NK-92 (cell line): ENCODE data around the gene TTC6.
"Not testable (repeated sequence)": the region's sequence is repeated elsewhere in the genome, so short reads cannot be mapped to it uniquely, and the experiment has no call there.

Source experiments
- DNase-seq: peaks from one replicate; lab custom pipeline; 2025; ENCODE audit not compliant: unreplicated experiment; lab: John Stamatoyannopoulos, UW

TTC6 gene, protein sequence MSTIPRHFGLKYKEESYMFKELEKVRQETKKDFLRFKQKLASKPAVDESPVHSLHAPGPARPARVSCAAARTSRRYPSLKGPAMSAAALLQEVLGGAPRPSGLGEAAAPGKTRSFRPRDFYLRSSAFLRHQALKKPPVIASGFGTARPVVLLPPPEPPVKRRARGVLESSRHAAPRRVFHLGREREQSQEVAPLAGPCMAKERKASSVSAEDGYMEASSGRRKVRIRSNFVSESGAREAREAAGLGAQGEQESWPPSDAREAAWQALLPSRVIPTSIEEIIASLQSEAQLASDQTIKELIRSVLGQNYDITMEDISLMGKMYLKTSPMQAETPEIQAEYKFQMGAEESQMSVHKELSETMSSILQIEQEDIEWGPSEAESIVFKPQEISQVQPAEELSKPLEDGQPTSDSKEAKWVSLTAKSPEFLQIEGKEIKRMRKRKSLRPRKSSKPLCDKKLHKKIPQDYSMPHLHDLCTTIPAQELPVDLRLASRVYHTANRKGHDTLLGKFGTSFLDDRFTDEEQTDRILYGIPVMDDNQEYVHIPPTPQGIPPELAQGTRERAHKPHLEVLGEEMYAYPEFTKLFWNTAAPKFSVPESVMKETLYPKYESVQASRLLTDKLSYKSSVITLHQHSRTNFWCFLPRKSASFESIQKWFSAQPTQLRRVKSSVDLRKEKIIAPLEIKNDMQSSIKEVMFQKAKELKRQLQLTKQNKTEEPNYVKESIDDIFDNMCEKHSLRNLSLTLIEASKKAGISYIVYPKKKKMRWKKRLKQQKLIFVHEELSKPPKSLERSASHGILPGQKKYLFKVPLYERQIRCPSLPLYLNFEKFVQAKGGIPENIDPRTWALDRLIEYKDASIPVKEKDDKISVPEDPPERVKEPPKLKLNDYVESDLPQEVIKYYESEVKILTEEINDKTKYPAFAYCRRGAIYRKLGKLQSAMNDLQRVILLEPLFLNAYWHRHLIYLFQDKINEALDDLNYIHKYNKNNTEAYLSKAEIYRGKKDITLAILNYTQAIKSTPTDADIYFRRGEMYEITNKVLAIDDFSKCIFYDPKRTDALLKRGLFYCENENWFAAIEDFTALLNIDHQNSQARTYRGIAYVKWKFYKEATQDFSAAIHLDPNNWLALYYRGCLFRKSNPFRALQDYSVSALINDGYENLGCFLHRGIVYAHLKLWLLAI (N-terminal part only)

DNA sequence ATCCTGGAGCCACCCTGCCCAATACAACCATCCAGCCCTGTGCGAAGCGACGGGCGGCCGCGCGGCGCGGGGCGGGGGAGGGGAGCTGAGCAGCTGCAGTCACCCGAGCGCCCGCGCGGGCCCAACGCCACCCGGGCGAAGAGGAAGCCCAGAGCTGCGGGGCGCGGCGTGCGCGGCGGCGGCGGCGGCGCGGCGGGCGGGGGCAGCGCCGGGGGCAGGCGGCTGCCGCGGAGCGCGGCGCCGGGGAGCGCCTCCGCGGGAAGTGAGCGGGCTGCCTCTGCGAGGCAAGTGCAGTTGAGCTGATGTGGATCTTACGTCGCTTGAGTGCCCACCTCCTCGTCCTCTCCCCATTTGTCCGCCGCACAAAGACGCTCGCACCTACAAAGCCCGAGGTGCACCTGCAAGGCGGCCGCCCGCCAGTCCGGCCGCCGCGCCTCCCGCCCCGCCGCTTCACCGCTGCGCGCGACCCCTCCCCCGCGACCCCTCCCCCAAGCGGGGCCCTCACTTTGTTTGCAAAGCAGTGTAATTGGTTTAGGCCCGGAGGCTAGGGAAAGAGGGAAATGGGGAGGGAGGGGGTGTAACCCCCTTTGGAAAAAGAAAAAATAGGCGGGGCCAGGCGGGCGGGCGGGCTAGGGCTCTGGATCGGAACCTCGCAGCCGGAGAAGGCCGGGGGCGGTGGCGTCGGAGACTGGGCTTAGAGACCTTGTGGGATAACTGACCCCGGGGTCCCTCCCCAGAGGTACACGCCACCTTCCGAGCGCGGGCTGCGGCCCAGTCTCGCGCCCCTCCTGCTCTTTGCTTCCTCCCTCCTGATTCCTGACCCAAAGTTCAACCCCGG lies at the start of gene TTC6, which contains the start of gene FOXA1:
Gene TTC6, plus strand, starts transcription at position 659 of the 838 bp plus-strand sequence. CDS start 26,436 bp downstream, outside the sequence.
Gene FOXA1, minus strand, starts transcription at position 279 of the 838 bp plus-strand sequence. Its CDS starts 277 bp downstream, at position 2.
- DNase-seq: no peak

DNA sequence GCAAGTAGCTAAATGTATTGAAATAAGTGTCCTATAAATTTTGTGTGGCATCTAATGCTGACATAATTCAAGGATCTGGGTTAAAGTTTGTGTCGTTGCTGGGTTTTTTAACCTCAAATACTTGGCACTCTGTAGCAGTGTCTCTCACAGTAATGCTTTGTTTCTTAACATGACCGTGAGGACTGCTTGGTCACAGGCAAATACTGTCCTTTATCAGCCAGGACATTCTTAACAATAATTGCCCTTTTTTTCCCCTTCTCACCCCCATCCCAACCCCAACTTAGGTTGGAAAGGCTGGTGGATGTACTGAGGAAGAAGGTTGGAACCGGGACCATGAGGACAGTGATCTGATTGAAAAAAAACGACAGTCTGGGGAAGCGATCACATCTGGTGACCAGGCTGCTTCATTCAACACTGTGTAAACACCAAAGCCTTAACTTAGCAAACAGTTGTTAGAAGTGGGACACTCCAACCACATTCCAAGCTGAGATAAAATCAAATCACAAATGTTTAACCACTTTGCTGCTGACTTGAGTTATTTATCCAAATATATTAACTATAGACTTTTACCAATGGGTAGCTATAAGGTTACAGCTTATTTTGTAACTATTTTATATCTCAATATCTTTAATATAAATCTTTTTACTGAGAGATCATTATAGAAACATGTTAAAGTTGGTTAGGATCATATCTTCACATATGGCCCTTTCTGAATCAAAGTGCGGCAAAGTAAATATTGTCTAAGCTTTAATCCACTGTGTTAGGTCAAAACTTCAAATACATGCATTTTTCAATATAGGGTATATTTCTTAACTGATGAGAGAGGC lies 48.6 kb upstream of the TTC6 start:
- DNase-seq: no peak

DNA sequence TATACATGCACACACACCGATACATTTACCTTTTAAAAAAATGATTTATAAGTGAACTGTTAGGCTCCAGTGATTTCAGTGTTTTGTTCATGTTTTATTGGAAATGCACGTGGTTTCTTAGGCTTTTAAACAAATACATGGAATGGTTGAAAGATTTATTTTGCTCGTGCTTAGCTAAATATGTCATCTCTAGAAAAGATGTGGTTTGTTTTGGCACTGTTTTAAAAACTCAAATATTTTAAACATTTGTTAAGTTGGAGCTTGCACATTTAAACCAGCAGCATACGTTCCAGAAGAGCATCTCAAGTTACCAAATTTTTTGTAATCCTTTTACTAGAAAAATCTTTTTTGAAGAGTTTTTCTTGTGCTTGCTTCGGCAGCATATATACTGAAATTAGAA lies 44.9 kb upstream of the TTC6 start:
- no peak for DNase-seq

DNA sequence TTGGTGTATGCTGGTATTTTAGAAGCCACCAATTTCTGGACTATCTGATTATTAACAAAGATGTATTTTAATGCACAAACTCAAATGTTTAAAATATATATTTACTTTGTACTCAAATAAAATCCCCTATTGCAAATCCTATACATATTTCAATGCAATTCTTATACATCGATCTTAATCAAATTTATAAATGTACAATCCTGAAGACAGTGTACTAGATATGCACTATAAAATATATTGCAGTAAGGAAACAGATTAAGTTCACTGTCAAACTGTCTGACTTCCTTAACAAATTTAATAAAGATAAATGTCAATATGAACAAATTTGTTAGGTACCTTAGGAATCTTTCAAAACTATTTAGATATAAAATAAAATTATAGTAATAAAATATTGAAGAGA lies 44.3 kb upstream of the TTC6 start:
- no peak for DNase-seq

DNA sequence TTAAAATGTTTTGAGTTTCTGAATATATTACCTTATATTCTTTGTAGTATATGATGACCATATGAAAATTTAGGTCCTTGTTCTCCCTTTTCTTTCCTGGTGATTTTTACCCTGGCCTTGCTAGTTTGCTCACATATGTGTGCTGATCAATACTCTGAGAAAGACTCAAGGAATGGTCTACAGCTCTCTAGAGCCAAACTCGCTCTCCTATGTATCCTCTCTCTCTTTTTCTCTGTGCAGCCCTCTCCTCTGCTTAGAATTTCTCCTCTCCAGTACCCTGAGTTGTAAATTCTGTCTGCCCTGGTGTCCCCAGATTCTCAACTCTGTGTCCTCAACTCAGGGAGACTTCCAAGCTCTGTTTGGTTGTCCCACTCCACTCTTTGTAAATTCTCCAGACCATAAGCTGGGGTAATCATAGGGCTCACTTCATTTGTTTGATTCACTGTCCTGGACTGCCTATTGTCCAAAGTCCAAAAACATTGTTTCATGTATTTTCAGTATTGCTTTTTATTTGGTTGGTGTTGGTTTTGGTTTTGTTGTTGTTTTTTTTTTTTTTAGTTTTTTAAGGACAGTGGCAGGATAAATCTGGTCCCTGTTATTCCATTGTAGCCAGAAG lies 41.4 kb upstream of the TTC6 start:
- no peak for DNase-seq

DNA sequence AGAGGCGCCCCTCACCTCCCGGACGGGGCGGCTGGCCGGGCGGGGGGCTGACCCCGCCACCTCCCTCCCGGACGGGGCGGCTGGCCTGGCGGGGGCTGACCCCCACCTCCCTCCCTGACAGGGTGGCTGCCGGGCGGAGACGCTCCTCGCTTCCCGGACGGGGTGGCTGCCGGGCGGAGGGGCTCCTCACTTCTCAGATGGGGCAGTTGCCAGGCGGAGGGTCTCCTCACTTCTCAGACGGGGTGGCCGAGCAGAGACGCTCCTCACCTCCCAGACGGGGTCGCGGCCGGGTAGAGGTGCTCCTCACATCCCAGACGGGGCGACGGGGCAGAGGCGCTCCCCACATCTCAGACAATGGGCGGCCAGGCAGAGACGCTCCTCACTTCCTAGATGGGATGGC lies 39.8 kb upstream of the TTC6 start:
- not testable (repeated sequence) for DNase-seq

DNA sequence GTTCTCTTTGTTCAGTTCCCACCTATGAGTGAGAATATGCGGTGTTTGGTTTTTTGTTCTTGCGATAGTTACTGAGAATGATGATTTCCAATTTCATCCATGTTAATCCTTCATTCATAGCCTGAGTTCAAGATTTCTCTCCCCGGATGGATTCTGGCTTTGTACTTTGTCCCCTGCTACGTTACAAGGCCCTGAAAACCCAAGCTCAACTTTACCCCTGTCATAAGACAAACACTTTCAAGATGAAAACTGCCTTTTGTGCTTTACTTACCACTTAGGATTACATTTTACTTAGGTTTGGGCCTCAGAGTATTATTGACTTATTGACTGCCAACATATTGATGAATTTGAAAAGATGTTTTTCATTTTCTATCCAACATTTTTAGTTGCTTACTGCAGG lies 36.7 kb upstream of the TTC6 start:
- no peak for DNase-seq

DNA sequence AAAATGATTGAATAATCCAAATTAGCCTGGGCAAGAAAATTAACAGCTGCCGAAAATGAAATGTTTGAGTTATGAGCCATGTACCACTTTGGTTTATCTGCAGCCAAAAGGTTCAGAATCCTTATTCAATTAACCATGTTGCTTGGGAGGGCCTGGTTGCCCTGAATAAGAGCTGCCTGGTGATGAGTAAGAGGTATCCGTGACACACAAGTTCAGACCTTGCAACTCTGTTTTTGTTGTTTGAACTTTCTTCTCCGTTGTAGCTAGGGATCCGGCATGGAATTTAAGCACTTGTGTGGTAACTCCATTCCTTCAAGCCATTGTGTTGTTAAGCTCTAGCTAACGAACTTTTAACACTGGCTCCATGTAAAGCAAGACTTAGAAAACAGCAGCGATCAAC lies 36.0 kb upstream of the TTC6 start:
- DNase-seq: no peak

DNA sequence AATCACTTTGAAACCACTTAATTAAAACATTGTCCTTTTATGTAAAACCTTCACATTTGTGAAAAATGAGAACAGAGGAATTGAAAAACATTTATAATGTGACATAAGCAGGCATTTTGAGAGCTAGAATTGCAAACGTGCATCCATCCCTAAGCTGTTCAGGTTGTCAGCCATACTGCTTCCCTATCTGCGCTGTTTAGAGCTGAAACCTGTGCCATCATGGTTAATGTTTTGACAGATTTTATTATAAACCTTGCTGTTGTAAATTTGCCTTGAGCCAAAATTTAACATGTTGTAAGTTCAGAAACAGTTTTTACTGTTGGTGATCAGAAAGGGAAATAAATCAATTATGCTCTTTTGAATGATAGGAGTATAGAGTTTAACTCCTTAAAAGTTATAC lies 32.2 kb upstream of the TTC6 start:
- DNase-seq: no peak

DNA sequence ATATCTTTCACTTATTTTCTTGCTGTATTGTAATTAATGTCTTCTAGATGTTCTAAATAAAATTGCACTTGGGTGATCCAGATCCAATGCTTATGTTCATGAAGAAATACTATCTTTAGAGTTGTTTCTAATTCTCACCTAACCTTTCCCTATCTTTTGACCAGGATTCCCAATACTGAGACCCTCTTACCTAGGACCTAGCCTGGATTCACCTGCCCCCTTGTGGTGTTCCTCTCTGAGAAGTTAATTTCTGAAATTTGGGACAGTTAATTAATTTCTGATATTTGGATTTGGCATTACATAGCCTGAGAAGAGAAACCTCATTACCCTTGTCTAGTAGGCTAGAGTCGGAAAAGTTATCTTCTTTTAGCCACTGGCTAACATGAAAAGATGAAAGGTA lies 29.9 kb upstream of the TTC6 start:
- no peak for DNase-seq

DNA sequence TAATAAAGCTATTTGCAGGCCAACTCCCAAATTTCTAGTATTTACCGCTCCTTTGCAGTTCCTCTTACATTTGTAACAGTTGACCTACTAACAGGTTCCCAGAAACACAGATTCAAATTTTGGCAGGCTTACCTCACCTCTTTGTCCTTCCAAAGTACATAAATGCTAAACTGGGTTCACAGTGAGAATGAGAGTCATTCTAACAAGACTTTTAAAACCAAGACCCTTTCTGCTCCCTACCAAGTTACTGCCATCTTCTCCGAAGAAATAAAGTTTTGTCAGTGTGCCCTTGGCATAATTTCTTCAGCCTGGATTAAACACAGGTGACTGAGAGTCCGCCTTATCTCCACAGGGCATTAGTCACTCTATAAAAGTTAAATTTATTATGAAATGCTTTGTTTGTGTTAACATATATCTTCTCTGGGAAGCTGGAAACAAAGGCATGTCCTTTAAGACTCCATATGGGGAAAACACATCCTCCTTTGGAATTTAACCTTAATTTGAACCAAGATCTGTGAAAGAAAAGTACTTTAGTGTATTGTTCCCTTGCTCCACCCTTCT lies 28.5 kb upstream of the TTC6 start:
- DNase-seq: no peak

DNA sequence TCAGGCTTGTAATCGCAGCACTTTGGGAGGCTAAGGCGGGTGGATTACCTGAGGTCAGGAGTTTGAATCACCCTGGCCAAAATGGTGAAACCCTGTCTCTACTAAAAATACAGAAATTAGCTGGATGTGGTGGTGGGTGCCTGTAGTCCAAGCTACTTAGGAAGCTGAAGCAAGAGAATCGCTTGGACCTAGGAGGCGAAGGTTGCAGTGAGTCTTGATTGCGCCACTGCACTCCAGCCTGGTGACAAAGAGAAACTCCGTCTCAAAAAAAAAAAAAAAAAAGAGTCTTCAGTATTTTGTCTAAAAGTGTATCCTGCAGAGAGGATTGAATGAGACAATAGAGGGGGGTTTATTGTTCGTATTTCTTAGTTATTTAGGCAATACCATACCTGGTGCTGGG lies 25.7 kb upstream of the TTC6 start:
- DNase-seq: no peak

DNA sequence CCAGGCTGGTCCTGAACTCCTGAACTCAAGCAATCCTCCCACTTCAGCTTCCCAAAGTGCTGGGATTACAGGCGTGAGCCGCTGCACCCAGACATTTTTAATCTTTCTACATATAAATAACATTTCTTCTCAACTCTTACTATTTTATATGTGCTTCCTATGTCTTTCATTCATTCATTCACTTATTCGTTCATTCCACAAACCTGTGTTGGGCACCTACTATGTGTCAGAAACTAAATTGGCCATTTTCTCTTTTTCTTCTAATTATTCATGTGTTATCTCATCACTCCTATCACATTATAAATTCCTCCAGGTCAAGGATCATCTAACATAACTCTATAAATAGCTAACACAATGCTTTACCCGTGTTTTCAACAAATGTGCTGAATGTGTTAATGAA lies 24.0 kb upstream of the TTC6 start:
- no peak for DNase-seq

DNA sequence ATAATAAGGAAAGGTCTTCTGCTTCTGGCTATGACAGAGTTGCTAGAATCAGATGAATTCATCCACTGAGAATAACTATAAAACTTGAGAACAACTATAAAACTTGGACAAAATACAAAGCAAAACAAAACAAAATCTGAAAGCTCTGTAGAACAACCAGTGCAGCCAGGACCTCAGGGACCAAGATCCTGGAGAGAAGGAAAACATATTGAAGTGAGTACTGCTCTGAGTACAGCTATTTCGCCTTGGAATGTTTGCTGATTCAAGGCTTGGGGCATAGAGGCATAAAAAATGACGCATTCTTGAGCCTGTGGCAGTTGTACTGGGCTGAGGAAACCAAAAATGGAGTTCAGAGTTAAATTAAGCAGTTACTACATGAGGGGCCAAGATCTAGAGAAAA lies 22.1 kb upstream of the TTC6 start:
- no peak for DNase-seq

DNA sequence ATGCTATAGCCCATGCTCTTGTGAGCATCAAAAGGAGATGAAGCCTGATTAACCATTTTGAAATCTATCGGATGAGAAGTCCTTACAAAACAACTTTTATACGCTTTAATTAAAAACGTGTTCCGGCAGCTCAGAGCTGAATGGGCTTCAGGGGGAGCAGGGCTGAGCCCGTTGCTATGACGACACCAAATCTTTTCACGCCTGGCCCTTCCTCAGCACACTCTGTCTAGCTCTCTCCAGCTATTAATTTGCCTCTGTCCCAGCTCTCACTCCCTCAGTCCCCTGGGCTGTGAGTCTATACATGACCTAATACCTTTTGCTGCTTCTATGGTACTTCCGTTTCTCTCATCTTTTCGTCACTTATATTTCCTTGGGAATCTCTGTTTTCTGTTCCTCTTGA lies 16.2 kb upstream of the TTC6 start:
- no peak for DNase-seq

DNA sequence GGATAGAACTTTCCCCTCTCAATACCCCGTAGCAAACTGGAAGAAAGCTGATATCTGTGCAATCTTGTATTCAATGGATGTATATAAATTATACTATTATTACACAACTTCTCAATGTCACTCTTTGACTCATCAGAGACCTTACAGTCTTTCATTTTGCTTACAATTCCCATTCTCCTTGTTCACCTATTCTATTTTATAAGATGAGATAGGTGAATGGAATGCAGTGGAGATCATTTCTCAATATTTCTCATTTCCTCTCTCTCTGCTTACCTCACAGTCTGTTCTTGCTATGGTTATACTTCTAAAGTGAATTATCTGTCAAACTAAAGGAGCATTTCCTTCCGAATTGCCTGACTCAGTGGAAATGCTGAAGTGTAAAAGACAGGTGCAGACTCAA lies 15.3 kb upstream of the TTC6 start:
- no peak for DNase-seq

DNA sequence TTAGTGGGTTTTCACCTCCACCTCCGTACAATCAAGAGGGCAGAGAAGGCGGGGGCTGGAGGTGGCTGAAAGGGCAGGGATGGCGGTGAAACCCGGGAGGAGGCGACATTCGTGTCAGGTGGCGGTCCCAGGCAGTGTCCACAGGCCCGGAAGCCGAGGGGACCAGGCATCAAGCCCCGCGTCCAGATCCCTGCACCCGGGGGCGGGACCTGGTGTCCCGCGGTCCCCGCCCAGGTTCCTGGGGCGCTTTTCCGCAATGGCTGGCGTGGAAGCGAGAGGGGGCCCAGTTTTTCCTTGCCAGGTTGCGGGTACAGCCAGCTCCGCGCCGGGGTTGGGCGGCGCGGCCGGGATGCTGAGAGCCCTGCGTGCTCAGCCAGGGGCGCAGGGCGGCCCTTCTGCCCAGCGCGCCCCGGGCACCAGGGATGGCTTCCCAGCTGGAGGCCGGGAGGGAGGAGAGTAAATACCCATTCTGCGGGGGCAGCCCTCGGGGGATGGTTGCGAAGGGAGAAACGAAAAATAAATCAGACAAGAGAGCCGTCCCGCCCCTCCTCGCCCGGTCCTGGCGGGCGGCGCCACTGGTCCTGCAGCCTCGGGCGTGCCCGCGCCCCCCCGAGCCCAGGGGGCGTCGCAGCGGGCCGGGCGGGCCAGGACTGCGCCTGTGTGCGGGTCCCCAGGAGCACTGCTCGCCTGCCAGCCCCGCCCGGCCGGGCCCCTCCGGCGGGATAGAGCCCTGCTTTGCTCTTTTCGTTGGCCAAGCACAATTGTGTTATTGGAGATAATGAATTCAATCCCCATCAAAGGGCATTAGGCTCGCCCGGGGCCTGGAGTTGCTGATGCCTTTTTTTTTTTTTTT lies 11.8 kb upstream of the TTC6 start:
- no peak for DNase-seq
